HG03039 (cell line): ENCODE measurements around the gene CDK7.

Experiments
- ATAC-seq: cut with Tn5 transposase; IDR thresholded peaks from one replicate; pipeline ENCODE4 v1.9.1; 2021; ENCODE audit warnings: mild to moderate bottlenecking, moderate library complexity; ENCODE audit not compliant: unreplicated experiment

The CDK7 gene

DNA sequence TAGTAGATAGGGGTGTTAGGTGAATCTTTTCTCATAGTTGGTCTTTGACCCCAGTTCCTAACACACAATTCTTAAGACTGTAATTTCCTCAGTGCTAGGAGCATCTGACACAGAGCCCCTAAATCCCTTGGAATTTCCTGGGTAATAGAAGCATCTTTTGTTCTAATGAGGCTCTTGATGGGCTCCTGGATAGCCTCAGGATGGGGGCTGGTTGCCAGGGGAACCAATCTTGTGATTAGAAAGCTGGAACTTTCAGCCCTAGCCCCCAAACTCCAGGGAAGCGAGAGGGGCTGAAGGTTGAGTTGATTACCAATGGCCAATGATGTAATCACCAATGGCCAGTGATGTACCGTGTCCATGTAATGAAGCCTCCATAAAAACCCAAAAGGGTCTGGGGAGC is 53.4 kb downstream of the CDK7 start:
- no peak for ATAC-seq

DNA sequence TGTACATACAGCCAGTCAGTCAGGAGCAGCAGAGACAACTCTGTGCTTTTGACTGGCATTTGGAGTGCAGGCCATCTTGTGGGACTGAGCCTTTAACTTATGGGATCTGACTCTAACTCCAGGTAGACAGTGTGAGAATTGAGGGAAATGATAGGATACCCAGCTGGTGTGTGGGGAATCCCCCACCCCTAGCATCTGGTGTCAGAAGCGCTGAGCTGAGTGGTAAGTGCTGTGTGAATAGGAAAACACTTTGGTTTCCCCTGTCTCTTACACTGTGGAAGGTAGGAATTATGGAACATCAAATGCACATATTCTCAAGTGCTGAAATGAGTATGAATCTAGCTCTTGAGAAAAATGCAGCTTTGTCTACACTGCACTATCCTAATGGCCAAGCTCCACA is 54.0 kb downstream of the CDK7 start:
- ATAC-seq: no peak

DNA sequence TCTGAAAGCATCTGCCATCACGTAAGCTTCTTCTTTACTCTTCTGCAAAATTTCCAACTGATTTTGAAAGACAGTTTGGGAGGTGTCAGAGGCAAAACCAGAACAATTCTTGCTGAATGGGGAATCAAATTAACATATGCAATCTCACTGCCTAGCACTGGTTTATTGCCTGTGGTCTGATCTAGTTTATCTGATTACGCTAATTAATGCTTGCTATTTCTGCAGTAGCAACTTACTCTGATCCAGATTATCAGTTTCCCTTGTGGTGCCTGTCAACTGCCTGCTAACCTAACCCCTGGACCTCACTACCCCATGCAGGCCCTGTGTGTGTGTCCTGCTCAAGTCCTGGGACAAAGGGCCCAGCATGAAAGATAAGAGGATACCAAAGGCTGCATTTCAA is 57.6 kb downstream of the CDK7 start:
- ATAC-seq: no peak

DNA sequence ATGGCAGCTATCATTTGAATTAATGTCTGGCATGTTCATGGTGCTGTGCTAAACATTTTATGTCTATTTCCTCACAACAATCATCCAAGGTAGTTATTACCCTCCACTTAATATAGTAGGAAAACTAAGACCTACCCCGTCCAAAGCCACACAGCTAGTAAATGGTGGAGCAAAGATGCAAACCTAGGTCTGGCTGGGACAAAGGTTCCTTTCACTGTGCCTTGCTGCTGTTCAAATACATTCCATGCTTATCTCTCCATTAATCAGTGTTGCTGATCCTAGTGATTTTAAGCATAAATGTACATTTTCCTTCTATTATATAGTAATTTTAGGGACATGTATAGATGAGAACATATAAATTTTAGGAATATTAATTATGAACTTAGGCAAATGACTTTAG is 59.2 kb downstream of the CDK7 start:
- ATAC-seq: no peak

DNA sequence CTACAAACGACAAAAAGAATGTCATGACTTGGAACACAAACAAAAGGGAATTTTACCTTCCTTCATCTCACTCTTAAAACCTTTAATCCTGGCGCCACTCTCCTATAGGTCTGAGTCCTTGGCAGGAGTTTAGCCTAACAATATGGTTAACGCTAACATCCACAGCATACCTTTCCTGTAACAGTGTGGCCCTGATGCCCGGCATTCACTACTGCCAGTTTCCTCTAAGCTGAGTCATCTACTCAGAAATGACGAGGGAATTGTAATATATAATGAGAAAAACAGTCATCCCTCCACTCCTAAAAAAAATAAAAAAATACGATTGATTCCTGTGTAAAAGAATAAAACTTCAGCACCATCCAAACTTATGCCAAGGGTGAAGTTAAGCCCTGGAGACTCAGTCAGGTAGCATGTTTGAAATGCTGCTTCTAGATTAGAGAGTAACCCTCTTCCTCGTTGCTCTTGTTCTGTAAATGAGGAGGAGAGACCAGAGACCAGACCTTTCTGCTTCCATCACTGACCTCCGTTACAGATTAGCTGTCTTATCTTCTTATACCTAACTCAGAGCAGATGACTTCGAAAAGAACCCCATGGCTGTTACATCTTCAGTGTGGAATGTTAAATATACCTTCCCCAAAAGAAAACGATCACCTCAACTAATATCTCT is 60.5 kb downstream of the CDK7 start:
- ATAC-seq: no peak

DNA sequence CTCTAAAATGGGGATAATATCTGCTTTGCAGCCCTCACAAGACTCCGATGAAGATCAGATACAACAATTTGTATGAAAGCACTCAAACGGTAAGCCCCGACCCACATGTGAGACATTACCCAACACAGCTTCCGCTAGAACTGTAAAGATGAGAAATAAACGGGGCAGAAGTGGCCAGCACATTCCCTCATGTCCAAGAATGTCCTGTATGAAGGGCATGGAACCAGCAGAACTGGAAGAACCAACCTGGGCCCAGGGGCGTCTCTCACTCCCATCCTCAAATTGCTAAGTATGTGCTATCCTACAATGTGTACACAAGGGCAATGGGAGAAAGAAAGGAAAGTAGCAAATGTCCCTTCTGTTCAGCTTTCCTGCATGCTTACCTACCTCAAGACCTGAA is 64.9 kb downstream of the CDK7 start:
- ATAC-seq: no peak

DNA sequence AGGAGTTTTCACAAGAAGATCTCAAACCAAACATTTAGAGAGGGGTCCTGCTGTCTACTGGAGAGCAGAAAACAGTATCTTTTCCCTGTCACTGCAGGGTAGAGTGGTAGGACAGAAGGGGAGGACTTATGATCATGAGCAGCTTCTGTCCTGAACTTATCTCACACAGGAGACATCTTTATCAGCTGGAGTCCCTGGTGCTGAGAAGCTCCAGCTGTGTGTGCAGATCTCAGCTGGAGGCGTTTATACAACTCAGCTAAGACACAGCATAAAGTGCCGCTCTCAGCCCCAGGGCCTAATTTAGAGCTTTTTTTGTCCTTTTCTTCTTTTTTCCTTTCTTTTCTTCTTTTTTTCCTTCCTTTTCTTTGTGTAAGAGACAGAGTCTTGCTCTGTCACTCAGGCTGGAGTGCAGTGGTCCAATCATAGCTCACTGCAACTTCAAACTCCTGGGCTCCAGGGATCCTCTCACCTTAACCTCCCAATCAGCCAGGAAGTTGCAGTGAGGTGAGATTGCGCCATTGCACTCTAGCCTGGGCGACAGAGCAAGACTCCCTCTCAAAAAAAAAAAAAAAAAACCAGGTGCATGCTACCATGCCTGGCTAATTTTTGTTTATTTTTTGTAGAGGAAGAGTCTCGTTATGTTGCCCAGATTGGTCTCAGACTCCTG is 66.0 kb downstream of the CDK7 start:
- ATAC-seq: no peak

DNA sequence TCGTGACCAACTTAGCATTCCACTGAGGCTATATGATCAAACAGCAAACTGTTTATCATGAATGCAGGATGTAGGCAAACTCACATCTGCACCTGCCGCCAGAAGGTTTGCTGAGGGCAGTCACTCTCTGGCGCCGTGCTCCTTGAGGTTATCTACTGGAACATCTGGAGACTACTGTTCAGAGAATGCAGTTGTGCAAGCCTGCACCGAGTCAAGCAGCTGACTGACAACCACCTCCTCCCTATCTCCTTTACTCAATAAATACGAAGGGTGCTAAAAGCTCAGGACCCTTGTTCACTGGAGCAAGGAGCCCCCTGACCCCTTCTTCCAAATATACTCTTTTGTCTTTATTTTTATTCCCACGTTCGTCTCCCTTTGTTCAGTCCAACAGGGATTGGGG is 70.8 kb downstream of the CDK7 start:
- no peak for ATAC-seq

DNA sequence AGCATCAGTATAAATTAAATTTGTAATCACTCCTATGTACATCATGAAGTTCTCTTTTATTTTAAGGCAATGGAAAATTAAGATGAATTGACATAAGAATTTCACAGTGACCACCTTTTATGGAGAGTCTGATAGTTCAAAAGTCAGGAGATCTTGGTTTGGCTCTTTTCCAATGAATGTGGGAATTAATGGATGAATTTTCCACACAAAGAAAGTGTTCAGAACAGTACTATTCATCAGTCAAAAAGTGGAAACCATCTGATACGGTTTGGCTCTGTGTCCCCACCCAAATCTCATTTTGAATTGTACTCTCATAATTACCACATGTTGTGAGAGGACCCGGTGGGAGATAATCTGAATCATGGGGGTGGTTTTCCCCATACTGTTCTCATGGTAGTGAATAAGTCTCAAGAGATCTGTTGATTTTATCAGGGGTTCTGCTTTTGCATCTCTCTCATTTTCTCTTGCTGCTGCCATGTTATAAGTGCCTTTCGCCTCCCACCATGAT is 73.4 kb downstream of the CDK7 start:
- ATAC-seq: no peak

DNA sequence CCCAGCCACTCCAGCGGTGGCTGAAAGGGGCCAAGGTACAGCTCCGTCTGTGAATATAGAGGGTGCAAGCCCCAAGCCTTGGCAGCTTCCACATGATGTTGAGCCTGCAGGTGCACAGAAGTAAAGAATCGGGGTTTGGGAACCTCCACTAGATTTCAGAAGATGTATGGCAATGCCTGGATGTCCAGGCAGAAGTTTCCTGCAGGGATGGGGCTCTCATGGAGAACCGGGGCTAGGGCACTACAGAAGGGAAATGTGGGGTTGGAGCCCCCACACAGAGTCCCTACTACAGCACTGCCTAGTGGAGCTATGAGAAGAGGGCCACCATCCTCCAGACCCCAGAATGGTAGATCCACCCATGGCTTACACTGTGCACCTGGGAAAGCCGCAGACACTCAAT is 74.7 kb downstream of the CDK7 start:
- ATAC-seq: no peak

DNA sequence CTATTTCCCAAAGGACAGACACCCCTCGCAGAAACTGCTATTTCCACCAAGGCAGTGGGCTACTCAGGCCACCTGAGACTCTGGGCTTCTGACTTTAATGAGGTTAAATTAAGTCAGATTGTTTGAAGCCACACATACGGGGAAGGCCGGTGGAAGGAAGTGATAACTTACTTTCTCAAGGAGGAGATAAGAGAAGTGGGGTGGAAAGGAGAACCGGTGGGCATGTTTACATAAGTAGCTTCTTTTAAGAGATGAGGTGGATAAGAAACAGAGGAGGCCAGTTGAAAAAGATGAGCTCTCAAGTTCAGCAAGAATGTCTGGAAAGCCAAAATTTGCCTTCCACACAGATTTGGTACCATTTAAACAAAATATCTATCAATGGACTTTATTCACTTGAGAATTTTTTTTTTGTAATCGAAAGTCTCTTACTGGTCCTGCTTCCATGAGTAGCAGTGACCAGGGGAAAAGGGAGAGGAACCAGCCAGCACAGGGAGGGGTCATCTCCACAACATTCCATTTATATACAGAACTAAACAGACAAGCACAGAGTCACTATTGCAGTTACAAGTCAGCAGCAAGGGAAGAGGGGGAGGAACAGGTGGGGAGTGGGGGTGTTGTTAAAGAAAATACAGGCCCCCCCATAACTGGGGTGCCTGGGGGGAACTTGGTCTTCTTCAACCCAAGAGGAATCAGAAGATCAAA is 77.9 kb downstream of the CDK7 start:
- no peak for ATAC-seq

DNA sequence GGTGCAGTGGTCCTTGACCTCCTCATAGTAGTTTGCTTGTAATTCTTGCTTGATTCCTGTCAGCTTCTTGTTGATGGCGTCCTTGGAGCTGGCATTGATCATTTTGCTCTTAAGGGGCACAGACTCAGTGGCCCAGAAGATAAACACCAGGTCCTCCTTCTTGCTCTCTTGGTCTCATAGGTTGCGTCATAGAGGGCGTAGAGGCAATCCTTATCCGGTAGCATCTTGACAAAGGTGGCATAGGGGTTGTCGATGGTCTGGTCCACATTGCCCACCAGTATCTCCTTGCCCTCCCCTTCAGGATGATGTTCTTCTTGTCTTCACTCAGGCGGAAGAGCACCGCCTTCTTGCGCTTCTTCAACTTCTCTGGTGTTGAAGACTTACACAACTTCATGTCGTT is 78.7 kb downstream of the CDK7 start:
- no peak for ATAC-seq

DNA sequence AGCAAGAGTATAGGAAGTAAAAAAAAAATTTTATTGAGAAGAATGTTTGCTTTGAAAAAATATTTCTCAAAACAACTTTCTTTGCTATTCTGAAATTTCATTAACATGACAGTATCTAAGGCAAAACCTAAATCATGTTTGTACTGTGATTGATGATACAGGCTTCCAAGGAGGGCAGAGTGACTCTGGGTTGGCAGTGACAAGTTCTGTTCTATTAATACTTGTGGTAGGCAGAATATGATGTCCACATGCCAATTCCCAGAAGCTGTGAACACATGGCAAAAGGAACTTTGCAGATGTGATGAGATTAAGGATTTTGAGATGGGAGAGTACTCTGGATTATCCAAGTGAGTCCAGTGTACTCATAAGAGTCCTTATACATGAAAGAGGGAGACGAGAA is 81.3 kb downstream of the CDK7 start:
- no peak for ATAC-seq

DNA sequence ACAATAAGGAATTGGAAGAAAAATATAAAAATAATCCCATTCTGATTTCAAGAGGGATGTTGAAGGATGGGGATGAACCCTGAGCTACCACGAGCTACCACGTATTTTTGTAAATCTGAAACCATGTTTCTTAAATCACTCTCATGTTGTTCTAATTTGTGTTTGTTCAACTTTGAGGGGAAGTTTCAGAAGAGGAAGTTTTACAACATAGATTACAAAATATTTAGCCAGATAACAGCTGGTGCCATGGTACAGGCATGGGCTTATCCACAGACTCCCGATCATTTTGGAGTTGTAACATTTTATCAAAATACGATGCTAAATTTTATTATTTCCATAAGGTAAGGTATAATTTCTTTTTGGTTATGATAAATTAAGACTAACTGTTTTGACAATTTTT is 82.7 kb downstream of the CDK7 start:
- ATAC-seq: no peak

DNA sequence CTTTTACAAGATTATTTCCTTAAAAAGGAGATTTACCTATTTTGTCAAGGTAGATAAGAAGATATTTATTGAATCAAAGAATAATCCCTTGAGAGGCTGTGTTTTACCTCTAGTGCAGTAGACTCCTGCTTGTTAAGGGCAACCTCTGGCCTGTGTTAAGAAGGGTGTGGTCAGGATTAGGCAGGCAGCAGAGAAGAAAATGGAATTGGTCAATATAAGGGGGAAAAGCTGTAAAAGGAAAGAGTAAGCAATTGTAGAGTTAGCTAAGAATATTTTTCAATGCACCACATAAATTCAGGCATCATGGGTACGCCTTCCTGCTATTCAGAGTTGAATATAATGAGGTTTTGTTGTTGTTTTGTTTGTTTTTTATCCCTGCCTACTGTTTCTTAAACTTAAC is 91.7 kb downstream of the CDK7 start:
- ATAC-seq: no peak
